Thoracic aorta (tissue), 2 donors: ENCODE measurements around the gene PAQR4. TPM values are rescaled to one million over a fixed set of nuclear protein-coding genes. Genes with fewer than 3 reads are reported as not detected.

Experiments
- ATAC-seq: fragments of 150-250 bp; one replicate; pipeline ENCODE4 v1.8.0; 2017; ENCODE audit warnings: low read depth; ENCODE audit not compliant: insufficient number of reproducible peaks, low FRiP score
- DNase-seq: peaks from one replicate; pipeline ENCODE4 v3.0.0-alpha.2; 2020; ENCODE audit warnings: low spot score
- H3K27ac ChIP-seq, 2 donors: fragments of 200-600 bp; sonication (generic); 1 replicate in 1 of 2; 2 replicates in 1 of 2; pipeline ENCODE4 v1.5.1; 2016; ENCODE audit warnings: mild to moderate bottlenecking in 2 of 2, moderate library complexity in 2 of 2
- H3K27me3 ChIP-seq: fragments of 200-600 bp; sonication (generic); replicated peaks from 2 replicates; pipeline ENCODE4 v1.6.0; 2016; ENCODE audit warnings: mild to moderate bottlenecking; ENCODE audit not compliant: insufficient read depth
- H3K36me3 ChIP-seq: fragments of 200-600 bp; sonication (generic); one replicate; pipeline ENCODE4 v1.5.1; 2016
- H3K4me1 ChIP-seq, 2 donors: fragments of 200-600 bp; sonication (generic); 1 replicate in 1 of 2; 2 replicates in 1 of 2; pipeline versions ENCODE4 v1.5.1 to v1.6.0; 2016; ENCODE audit warnings: low read depth in 2 of 2, mild to moderate bottlenecking in 1 of 2; ENCODE audit not compliant: control insufficient read depth in 1 of 2
- H3K4me3 ChIP-seq: fragments of 200-600 bp; sonication (generic); 2 replicates; pipeline ENCODE4 v1.5.1; 2016; ENCODE audit warnings: mild to moderate bottlenecking
- H3K9me3 ChIP-seq: fragments of 200-600 bp; sonication (generic); 2 replicates; pipeline ENCODE4 v1.5.1; 2016
- total RNA-seq, 2 donors: library from RNA; depleted of rRNA; stranded (reverse); fragments of >200 nt; gene quantifications; one replicate each; pipeline versions ENCODE4 v1.1.0 to v1.2.3, GENCODE V29; 2016
- TF ChIP-seq, protein P1 (sequence below): fragments of 200-600 bp; sonication (generic); IDR thresholded peaks from one replicate; pipeline ENCODE4 v1.5.1; 2019; ENCODE audit warnings: antibody characterized with exemption

The PAQR4 gene
- total RNA-seq, 2 donors from 2014 or later, result 3.1 to 5.8 TPM

DNA sequence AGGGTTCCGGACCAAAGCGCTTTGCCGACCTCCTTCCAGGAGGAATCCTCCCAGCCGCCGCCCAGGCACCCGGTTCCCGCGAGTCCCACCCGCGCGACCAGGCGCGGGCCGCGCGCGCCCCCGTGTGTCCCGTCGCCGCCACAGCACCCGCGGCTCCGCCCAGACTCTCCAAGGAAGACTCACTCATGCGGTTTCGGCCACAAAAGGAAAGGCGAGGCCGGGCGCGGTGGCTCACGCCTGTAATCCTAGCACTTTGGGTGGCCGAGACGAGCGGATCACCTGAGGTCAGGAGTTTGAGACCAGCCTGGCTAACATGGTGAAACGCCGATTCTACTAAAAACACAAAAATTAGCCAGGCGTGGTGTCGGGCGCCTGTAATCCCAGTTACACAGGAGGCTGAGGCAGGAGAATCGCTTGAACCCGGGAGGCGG lies 14.6 kb downstream of the PAQR4 start:
- H3K36me3 ChIP-seq, result no peaks in the 10 kb centered on the region
- no peak overlapping the region for H3K27ac ChIP-seq
- H3K27me3 ChIP-seq, result no peaks in the 10 kb centered on the region
- peaks cover 6 to 30% of the 10 kb centered on the region in 2 donors for H3K4me1 ChIP-seq
- DNase-seq (peak; percentile 44), ATAC-seq (peak; percentile 69)
- no peaks in the 10 kb centered on the region for H3K9me3 ChIP-seq
- TF ChIP-seq, protein P1, sequence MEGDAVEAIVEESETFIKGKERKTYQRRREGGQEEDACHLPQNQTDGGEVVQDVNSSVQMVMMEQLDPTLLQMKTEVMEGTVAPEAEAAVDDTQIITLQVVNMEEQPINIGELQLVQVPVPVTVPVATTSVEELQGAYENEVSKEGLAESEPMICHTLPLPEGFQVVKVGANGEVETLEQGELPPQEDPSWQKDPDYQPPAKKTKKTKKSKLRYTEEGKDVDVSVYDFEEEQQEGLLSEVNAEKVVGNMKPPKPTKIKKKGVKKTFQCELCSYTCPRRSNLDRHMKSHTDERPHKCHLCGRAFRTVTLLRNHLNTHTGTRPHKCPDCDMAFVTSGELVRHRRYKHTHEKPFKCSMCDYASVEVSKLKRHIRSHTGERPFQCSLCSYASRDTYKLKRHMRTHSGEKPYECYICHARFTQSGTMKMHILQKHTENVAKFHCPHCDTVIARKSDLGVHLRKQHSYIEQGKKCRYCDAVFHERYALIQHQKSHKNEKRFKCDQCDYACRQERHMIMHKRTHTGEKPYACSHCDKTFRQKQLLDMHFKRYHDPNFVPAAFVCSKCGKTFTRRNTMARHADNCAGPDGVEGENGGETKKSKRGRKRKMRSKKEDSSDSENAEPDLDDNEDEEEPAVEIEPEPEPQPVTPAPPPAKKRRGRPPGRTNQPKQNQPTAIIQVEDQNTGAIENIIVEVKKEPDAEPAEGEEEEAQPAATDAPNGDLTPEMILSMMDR, result peak; percentile 93
- H3K4me3 ChIP-seq, result peak overlapping the region; percentile 23

DNA sequence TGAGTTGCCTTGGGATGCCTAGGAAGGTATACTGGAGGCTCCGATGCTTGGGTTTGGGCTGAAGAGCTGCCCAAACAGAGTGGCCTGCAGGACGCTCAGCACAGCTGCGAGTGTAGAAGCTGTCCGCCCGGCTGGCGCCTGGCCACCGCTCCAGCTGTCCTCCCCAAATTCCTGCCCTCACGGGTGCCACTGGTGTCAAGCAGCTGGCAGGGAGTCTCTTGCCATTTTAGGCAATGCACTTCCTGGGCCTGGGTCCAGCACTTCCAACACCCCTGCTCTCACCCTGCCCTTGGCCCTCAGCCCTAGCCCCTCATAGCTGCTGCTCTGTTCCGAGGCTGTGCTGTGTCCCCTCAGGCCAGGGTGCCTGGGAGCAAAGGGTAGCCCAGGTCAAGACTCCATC lies 16.3 kb downstream of the PAQR4 start:
- no peak for ATAC-seq
- no peaks in the 10 kb centered on the region for H3K9me3 ChIP-seq
- TF ChIP-seq, protein P1, result no peak
- no peak overlapping the region for H3K27ac ChIP-seq
- H3K4me1 ChIP-seq, result peaks cover 6 to 23% of the 10 kb centered on the region in 2 donors
- H3K4me3 ChIP-seq, result no peak overlapping the region
- no peaks in the 10 kb centered on the region for H3K27me3 ChIP-seq
- no peaks in the 10 kb centered on the region for H3K36me3 ChIP-seq
- DNase-seq, result no peak

DNA sequence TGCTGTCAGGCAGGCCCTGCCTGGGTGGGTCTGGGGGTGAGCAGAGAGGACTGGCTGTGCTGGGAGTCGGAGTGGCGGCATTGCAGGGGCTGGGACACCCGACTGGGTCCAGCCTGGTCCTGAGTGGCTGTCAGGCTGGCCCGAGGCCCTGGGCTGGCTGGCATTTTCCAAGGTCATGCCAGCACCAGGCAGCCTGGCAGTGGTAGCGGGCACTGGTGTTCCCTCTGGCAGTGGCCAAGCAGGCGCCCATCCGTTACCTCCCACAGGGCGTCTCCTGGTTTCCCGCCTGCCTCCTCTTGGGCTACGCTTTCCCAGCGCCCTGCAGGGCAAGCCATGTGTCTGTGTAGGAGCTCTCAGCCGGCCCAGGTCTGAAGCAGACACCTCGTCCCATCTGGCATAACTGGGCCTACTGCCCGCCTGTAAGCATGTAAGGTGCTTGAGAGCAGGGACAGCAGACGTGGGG lies 16.8 kb downstream of the PAQR4 start:
- H3K4me1 ChIP-seq, result peaks cover 4 to 20% of the 10 kb centered on the region in 2 donors
- H3K27ac ChIP-seq, result no peak overlapping the region
- H3K36me3 ChIP-seq, result no peaks in the 10 kb centered on the region
- H3K9me3 ChIP-seq, result no peaks in the 10 kb centered on the region
- DNase-seq, result no peak
- H3K4me3 ChIP-seq, result no peak overlapping the region
- TF ChIP-seq, protein P1, result no peak
- no peak for ATAC-seq
- H3K27me3 ChIP-seq, result no peaks in the 10 kb centered on the region

DNA sequence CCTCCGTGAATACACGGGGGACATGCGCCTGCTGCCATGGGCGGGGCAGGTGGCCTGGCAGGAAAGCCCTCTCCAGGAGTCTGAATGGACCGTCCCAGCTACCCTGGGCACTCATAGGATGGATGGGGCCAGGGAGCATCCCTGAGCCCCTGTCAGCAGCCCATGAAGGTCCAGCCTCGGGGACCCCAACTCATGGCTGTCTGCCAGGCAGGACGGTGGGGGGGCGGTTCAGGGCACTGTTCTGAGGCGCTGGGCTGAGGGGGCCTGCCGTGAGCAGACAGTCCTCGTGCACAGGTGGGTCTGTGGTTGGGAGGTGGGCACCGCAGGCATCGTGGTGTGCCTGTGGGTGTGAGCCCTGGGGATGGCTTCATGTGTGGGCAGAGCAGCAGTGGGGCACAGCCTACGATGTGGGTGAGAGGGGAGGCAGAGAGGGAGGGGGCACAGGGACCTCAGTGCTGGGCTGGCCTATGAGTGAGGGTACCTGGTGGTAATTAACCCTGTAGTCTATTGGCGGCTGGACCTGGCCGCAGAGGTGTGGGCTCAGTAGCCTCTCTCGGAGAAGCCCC lies 17.6 kb downstream of the PAQR4 start:
- DNase-seq (no peak), ATAC-seq (no peak)
- Histone ChIP-seq H3K36me3 (no peaks in the 10 kb centered on the region), H3K9me3 (no peaks in the 10 kb centered on the region), H3K27me3 (no peaks in the 10 kb centered on the region), H3K4me1 (peaks cover 0 to 13% of the 10 kb centered on the region in 2 donors), H3K4me3 (no peak overlapping the region), H3K27ac (no peak overlapping the region)
- TF ChIP-seq, protein P1, result no peak

DNA sequence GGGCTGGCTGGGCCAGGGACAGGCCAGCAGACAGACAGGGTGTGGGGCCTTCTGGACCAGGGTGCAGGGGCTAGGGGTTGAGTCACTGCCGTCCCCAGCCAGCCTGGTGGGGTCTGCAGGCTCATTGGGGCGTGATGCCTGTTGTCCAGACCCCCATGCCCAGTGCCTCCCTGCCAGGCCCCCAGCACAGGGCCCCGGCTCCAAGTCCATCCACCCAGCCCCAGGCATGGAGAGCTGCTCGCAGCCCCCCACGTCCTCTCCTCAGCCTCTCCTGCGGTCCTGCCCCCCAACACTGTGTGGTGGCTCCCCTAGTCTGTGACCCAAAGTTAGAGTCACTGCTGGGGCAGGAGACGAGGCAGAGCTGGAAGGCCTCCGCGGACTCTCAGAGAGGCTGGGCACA lies 18.1 kb downstream of the PAQR4 start:
- H3K9me3 ChIP-seq, result no peaks in the 10 kb centered on the region
- H3K27ac ChIP-seq, result no peak overlapping the region
- TF ChIP-seq, protein P1, result no peak
- peaks cover 0 to 13% of the 10 kb centered on the region in 2 donors for H3K4me1 ChIP-seq
- ATAC-seq, result no peak
- H3K36me3 ChIP-seq, result no peaks in the 10 kb centered on the region
- no peaks in the 10 kb centered on the region for H3K27me3 ChIP-seq
- no peak for DNase-seq
- H3K4me3 ChIP-seq, result no peak overlapping the region
